ENCODE data around the gene EGF.

- TF ChIP-seq CTCF (IDR thresholded peaks at IDR 0.05) (no peak), POLR2A (IDR thresholded peaks at IDR 0.05) (no peak)
Observed at GRCh38 chr4:110025056-110025455, 112.4 kb downstream of the EGF start.

Data from heart left ventricle (tissue), 13 donors.